Measurements from ENCODE around the gene KIF20B. TPM values are rescaled to one million over a fixed set of nuclear protein-coding genes. Genes with fewer than 3 reads are reported as not detected.

Gene KIF20B
- total and polyA plus RNA-seq, 4 experiments from 2014 or later: 8.0 to 21.4 (median 18.3) TPM

Other genes with a start within 250 kb of the KIF20B start
- gene SLC16A12, start 166.0 kb upstream of the KIF20B start, total RNA-seq: not detected
- gene SLC16A12, start 166.0 kb upstream of the KIF20B start, polyA plus RNA-seq: not detected
- 1 to 10 TPM; 4.3 to 4.5 TPM for gene PANK1, start 56.3 kb upstream of the KIF20B start, total RNA-seq
- gene PANK1, start 56.3 kb upstream of the KIF20B start, polyA plus RNA-seq: 1 to 10 TPM; 1.6 to 1.9 TPM